GM18511 (cell line): ENCODE measurements around the gene USH2A.
"Not testable (repeated sequence)": the region's sequence is repeated elsewhere in the genome, so short reads cannot be mapped to it uniquely, and the experiment has no call there.

Experiments
- ATAC-seq: cut with Tn5 transposase; IDR thresholded peaks from one replicate; pipeline ENCODE4 v1.9.1; 2021; ENCODE audit warnings: mild to moderate bottlenecking, moderate library complexity; ENCODE audit not compliant: unreplicated experiment

Gene USH2A

DNA sequence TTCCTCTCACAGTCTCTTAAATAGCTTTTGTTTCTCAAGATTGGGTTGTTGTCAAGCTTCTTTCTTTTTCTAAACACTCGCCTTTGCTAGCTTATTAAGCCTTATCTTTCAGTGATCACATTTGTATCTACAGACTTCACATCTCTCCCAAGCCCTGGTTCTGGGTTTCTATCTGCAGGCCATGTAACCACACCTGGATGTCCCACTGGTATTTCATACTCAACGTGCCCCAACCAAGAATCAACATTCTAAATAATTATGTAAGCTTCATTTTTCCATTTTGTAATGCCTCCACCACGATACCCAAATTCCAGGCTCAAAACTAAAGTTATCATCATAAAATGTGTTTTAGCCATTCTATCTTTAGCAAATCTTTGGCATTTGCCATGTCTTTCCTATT lies 372.2 kb downstream of the USH2A start:
- no peak for ATAC-seq

DNA sequence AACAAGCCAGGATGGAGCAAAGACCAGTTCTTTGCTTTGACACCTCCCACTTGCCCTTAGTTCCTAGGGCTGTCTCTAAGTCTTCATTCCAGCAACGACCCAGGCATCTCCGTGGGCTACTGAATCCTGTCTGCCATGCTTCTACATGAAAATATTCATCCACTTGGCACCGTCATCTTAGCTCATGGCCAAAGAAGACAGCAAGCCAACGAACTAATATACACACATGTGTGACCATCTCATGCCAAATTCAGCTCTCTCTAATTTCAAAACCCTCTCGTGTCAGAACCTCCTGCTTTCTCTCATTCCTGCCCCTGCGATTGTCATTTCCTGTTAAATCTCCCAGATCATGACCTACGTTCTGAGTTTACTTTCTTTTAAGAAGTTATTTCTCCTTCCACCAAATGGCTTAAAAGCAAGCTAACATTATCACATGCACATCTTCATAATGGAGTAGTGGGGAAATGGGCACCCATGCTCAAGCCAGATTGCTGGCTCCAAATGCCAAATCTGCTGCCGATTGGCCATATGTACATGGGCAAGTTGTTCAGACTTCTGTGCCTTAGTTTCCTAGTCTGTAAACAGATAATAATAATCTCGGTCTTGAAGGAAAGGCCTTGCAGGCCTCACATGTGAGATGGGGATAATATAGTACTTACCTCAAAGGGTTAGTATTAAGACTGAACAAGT lies 373.4 kb downstream of the USH2A start:
- no peak for ATAC-seq

DNA sequence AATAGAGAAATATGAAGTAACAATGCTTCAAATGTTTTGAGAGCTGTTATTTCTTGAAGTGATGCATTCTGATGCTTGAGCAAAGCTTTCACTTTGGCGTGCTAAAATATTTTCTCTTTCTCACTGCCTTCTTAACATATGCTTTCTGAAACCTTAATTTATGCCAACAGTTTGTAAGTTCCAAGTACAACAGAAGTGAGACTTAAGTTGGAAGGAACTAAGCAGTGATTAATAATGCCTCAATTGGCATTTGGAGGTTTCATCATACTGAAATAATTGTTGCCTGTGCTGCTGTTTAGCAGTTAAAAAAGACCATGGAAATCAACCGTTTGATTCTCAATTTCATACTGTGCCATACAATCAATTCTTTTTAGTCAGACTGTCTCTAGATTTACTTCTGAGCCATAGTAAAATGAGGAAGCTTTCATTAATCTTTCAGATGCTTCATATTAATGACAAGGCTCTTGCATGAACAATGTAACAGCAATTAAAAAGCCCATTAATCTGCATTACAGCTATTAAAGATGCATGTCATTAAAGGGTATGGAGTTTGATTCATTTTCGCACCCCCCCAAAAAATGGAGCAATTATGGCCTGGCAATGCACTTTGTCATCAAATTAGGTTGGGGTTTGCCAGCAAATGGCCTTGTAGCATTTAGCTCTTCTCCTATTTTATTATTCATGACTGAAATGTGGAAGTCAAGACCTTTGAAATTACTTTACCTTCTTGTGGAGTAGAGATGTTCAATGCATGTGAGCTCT lies 375.3 kb downstream of the USH2A start:
- ATAC-seq: no peak

- no peak for ATAC-seq
Observed at GRCh38 chr1:216046336-216046735, 376.9 kb downstream of the USH2A start.

- no peak for ATAC-seq
Observed at GRCh38 chr1:216045400-216045799, 377.8 kb downstream of the USH2A start.

GRCh38 chr1:216044538-216044937 lies 378.7 kb downstream of the USH2A start:
- ATAC-seq: no peak

DNA sequence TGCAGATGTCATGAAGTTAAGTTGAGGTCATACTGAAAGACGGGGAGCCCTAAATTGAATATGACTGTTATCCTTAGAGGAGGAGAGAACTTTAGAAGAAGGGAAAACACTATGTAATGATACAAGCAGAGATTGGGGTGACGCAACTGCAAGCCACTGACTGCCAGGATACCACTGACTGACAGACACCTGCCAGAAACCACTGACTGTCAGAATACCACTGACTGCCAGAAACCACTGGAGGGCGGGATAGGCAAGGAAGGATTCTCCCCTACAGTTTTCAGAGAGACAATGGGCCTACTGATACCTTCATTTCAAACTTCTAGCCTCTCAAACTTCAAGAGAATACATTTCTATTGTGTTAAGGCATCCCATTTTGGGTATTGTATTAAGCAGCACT lies 388.7 kb downstream of the USH2A start:
- ATAC-seq: no peak

DNA sequence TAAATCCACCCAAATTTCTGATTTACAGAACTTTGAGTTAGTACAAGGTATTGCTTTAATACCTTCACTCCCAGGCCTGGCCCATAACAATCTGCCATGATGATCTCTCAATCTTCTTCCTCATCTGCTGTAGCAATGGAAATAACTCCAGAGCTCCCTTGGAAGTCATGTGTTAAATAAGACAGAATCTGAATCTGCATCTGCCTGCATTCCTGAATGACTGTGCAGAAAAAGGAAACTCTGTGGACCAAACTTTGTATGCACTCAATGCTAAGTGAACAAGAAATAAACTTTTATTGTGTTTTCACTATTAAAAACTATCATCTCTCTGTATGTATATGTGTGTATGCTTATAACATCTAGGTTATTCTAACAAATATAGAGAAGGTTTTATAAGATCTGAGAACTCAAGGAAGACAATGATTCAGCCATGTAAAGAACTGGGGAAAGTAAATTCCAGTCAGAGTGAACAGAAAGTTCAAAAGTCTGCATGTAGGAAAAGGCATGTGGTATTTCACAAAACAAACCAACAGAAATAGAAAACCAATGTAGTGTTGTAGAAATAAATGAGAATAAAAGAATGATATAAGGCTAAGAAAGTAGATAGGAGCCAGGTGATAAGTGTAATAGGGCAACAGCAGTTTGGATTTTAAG lies 390.2 kb downstream of the USH2A start:
- no peak for ATAC-seq

DNA sequence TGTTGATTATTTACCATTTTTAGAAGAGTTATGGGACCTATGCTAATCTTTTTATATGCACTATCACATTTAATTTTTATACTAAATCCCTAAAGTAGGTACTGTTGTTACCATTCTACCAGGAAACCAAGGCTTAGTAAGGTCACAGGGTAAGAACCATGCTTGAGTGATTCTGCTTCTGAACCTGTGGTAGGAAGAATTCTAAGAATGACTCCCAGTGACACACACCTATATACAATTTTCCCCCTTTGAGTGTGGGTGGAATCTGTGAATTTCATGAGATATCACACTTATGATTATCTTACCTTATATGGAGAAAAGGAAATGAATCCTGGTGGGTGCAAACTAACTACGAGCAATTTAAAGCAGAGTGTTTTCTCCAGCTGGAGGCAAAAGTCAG lies 391.0 kb downstream of the USH2A start:
- ATAC-seq: no peak

- no peak for ATAC-seq
Observed at GRCh38 chr1:216028631-216029030, 394.6 kb downstream of the USH2A start.

GRCh38 chr1:216024546-216024945 lies 398.7 kb downstream of the USH2A start:
- no peak for ATAC-seq

DNA sequence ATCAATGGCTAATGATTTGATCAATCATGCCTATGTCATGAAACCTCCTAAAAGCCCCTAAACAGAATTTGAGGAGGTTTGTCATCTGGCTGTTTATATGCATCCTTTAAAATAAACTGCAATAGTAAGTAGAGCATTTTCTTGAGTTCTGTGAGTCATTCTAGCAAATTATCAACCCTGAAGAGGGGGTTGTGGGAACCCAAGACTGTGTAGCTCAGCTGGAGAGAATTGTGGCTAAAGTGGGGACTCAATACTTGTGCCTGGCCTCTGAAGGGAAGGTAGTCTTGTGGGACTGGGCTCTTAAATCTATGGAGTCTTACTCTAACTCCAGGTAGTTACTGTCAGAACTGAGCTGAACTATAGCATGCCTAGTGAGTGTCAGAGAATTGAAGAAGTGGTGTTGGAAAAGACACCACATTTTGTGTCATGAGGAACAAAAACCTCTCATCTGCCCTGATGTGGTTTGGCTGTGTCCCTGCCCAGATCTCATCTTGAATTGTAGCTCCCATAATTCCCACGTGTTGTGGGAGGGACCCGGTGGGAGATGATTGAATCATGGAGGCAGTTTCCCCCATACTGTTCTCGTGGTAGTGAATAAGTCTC lies 402.4 kb downstream of the USH2A start:
- ATAC-seq: peak; percentile 37

DNA sequence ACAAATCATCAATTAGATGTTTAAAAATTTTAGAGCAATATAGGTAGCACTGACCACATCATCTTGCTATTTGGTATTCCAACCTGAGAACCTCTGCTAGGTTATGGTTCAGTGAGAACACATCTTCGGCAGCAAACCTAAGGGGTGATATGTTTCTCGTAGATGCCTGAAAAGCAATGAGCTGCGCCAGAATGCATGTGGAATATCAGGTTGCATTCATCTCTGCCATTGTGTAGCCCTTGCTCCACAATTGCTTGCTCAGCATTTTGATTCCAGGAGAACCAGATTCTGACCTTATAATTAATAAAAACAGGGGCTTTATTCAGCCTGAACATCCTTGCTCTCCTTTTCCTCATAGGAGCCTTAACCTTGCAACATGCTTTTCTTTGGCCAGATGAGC lies 408.1 kb downstream of the USH2A start:
- ATAC-seq: no peak

DNA sequence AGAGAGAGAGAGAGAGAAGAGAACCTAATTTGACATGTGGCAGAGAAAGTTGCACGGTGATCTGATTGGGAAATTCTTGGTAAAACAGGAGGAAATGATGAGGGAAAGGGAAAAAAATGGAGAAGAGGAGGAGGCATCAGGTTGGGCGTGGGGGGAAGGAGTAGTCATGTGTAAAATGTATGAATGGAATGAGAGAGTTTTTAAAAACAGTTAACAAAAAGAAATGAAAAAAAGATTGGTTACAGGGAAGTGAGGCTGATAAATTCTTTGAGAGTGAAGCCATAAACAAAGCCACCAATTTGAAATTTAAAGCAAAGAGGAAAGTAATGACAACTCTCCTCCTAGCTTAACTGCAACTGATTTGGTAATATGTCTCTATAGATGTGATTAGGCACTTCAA lies 409.2 kb downstream of the USH2A start:
- no peak for ATAC-seq

DNA sequence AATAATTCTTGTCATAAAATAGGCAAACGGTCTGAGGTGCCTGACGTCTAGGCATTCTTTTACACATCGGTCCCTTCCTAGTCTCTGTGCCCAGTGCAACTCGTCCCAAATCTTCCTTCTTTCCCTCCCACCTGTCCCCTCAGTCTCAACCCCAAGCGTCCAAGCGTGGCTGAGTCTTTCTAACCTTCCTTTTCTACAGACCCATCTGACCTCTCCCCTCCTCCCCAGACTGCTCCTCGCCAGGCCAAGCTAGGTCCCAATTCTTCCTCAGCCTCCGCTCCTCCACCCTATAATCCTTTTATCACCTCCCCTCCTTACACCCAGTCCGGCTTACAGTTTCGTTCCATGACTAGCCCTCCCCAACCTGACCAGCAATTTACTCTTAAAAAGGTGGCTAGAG lies 413.8 kb downstream of the USH2A start:
- not testable (repeated sequence) for ATAC-seq

DNA sequence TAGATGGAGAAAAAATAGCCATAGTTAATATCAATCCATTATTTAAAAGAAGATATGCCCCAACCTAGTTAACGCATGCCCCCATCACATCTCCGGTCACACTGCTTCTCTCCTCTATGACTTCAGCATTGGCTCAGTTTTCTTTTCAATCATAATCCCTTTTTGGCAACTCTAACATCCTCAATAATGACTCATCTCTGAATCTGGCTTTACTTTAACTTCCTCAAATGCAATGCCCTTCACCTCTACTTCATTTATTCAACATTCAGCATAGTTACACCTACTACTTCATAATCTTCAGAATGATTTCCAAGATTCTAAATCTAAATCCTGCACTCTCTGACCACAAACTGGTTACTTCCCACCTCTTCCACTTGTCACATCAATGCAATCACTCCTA lies 417.3 kb downstream of the USH2A start:
- ATAC-seq: peak; percentile 97

GRCh38 chr1:215992620-215993019 lies 430.6 kb downstream of the USH2A start:
- ATAC-seq: peak; percentile 52

DNA sequence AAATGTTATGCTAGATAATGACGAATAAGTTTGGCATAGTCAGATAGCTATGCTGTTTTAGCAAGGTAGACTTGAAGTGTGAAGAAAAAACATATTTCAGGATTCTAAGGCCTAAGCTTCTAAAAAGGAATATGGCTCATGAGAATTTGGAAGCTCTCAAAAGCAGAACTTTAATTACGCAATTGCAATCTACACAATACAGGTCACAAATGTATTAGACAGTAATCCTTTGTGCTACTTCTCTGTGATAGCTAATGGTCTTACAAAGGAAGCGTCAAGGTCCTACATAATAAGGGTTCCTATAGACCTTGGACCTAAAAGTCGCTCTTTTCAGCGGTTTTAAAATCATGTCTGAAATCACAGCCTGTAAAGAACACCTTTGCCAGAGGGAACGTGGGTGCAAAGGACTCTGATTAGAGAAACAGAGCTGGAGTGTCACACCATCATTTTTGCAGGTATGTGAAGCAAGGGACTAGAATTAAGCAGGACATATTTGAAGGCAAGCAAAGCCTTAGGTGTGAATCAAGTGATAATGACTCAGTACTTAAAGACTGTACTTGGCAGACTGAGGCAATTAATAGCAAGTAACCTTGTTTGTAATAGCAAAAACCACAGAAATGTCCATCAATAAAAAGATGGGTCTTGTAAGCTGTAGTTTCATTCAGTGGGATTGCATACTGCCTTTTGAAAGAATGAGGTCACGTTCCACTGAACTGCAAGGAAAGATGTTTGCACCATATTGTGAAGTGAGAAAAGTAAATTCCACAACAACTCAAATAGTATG lies 436.0 kb downstream of the USH2A start:
- ATAC-seq: no peak

DNA sequence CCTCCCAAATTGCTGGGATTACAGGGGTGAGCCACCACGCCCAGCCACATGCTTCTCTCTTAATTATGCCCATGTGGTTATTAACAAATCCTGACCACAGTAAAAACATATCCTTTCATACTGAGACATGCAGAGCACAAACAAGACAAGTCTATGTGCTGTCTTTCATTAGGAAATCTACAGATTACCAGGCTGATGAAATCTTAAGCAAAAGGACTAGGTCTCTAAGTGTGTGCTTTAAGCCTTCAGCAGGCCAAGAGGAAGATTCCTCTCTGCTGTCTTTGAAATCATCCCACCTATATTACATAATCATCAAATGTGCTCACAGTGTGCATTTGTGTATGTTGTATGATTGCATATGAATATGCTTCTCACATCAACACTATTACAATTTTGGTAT lies 436.8 kb downstream of the USH2A start:
- ATAC-seq: no peak

DNA sequence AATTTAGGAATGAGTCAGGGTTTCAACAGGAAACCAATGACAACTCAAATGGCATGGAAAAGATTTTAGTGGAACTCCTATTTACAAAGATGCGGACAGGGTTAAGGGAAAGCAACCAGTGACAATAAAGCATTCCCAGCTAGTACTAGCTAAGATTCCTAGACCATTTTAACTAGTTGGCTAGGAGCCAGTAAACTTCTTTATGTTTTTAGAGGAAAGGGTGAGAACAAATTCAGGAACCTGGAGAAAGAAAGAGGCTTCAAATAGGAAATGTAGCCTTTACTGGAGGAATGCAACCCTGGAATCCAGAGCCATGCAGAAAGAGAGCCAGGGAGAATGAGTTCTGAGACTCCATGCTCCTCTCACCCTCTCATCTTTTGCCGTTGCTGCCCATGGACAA lies 439.6 kb downstream of the USH2A start:
- ATAC-seq: no peak
